ENCODE results near the gene FOXJ2.
"Not testable (repeated sequence)": the region's sequence is repeated elsewhere in the genome, so short reads cannot be mapped to it uniquely, and the experiment has no call there.

FOXJ2 gene

GRCh38 chr12:8071820-8072219, 39.3 kb downstream of the FOXJ2 start:
- DNase-seq: not testable (repeated sequence)

- DNase-seq: no peak
Measured at GRCh38 chr12:8075935-8076334, 43.4 kb downstream of the FOXJ2 start.

GRCh38 chr12:8076366-8076765, 43.9 kb downstream of the FOXJ2 start:
- DNase-seq: no peak

- no peak for DNase-seq
Measured at GRCh38 chr12:8077207-8077606, 44.7 kb downstream of the FOXJ2 start.

GRCh38 chr12:8078398-8078797, 45.9 kb downstream of the FOXJ2 start:
- no peak for DNase-seq

GRCh38 chr12:8078916-8079315, 46.4 kb downstream of the FOXJ2 start:
- no peak for DNase-seq

- DNase-seq: no peak
Measured at GRCh38 chr12:8080120-8080519, 47.6 kb downstream of the FOXJ2 start.

GRCh38 chr12:8081251-8081920, 48.9 kb downstream of the FOXJ2 start:
- DNase-seq: no peak

- DNase-seq: no peak
Measured at GRCh38 chr12:8082808-8083100, 50.2 kb downstream of the FOXJ2 start.

- not testable (repeated sequence) for DNase-seq
Measured at GRCh38 chr12:8084351-8084750, 51.8 kb downstream of the FOXJ2 start.

GRCh38 chr12:8087666-8088065, 55.1 kb downstream of the FOXJ2 start:
- DNase-seq: no peak

GRCh38 chr12:8088574-8088973, 56.1 kb downstream of the FOXJ2 start:
- DNase-seq: no peak

GRCh38 chr12:8089277-8089676, 56.8 kb downstream of the FOXJ2 start:
- not testable (repeated sequence) for DNase-seq

- DNase-seq: no peak
Measured at GRCh38 chr12:8089716-8090115, 57.2 kb downstream of the FOXJ2 start.

GRCh38 chr12:8093291-8093690, 60.8 kb downstream of the FOXJ2 start:
- DNase-seq: no peak

- no peak for DNase-seq
Measured at GRCh38 chr12:8096281-8096915, 63.9 kb downstream of the FOXJ2 start.

- DNase-seq: no peak
Measured at GRCh38 chr12:8099235-8099634, 66.7 kb downstream of the FOXJ2 start.

Measured in KG1 (cell line).